Right renal cortex interstitium (tissue), 3 donors: ENCODE results near the gene GREM2. TPM values are rescaled to one million over a fixed set of nuclear protein-coding genes. Genes with fewer than 3 reads are reported as not detected.

Experiments used
- DNase-seq, 3 donors: peaks; one replicate each; pipeline ENCODE4 v3.0.0-alpha.2; 2013; ENCODE audit warnings: low read depth in 3 of 3, low spot score in 2 of 3
- polyA plus RNA-seq, 3 donors: library from polyadenylated mRNA; unstranded; fragments of 120-200 nt; gene quantifications; one replicate each; pipeline ENCODE4 v1.2.1, GENCODE V29; 2013; ENCODE audit not compliant: insufficient read length in 3 of 3

The GREM2 gene
- polyA plus RNA-seq, 3 donors: 0.37 to 0.95 (median 0.83) TPM

DNA sequence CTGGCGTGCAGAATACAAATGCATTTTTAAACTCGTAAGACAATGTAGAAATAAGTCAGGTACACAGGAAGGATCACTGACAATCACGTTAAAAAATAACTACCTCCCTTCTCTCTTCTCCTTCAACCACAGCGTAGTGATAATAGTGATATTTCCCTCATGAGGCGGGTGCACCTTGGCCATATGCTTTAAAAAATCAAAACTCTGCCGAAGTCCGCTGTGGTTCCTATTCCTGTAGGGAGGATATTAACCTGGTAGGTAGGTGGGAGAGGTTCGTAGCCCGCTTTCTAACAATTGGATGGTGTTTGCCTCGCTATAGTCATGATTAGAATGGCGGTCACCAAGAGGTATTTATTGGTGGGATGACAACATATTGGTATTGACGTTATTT is 732 bp downstream of the GREM2 start:
- no peak for DNase-seq

GRCh38 chr1:240610636-240611035 is 1.3 kb downstream of the GREM2 start:
- DNase-seq: no peak

GRCh38 chr1:240609527-240610060 is 2.4 kb downstream of the GREM2 start:
- DNase-seq: no peak

DNA sequence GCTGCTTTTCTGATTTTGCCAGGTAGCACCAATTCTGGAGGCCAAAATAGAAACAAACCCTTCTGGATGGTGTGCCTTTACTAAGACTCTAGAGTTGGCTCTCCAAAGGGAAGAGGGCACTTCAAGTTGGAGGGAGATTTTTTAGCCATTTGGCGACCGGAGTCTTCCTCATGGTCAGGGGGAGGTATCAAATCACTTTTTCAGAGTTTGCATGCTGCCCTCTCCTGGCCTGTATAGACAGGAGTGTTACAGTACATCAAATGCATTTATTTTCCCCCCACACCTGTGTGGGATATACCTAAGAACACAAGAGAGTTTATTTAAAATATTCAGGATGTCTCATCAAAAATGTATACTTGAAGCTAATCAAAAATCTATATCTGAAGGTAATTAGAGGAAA is 3.2 kb downstream of the GREM2 start:
- DNase-seq: no peak

DNA sequence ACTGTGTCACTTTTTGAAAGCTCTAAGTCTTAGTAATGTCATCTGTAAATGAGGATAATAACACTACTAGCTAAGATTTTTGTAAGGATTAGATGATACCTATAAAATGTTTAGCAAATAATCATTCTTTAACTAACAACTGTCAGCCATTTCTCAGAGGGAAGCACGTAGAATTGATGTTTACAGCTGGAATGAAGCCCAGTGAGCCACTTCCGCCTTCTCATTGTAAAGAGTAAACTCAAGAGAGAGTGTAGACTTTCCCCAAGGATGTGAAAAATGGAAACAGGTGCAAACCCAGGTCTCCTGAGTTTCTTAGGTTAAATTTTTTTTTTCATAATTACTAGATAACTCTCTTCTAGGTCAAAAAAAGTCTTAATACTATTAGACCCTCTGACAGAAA is 4.9 kb downstream of the GREM2 start:
- no peak for DNase-seq

DNA sequence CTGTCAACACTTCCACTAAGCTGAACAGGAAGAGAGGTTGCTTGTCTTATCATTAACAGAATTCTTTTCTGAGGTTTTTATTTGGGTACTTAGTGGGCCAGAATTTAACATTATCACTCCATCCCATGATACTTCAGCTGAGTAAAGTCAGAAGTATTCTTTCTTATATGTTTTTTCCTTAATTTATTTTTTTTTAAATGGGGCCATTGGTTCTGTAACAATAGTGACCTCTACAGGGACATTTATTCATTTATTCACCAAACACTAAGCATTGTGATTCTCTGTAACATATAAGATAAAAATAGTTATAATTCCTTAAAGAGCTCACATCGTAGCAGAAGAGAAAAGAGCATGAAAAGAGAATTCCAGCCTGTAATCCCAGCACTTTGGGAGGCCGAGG is 9.8 kb downstream of the GREM2 start:
- no peak for DNase-seq

DNA sequence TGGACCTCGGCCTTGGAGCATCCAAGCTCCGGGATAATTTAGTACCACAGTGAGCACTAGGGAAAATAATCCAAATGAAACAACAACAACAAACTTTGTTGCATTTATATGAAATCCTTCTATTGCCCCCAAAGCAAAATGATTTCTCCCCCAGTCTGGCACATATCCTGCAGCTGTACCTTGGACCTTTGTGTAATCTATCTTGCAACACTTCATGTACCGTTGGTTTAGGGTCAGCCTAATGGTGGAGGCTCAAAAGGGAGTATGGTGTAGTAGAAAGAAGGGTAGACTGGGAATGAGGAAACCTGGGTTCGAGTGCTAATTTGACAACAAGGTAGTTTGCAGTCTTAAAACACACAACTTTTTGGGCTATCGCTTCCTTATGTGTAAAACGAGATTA is 12.1 kb downstream of the GREM2 start:
- DNase-seq: no peak

DNA sequence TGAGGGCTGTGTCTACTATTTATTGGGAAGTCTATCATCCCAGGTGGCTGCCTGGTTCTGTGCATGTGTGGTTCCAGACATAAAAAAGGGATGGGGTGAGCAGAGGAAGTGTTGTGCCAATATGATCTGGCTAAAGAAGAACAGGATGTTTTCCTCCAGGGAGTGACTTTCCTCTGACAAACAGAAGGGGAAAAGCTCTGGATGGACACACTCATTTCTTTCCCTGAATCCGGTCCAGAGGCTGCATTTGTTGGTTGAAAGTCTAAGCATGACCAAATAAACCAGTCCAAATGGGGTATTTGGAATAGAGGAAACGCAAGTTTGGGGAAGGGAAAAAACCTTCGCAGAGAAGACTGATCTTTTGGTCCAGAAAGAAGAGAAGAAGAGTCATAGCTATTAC is 12.7 kb downstream of the GREM2 start:
- no peak for DNase-seq

GRCh38 chr1:240598216-240599001 is 13.5 kb downstream of the GREM2 start:
- DNase-seq: no peak

DNA sequence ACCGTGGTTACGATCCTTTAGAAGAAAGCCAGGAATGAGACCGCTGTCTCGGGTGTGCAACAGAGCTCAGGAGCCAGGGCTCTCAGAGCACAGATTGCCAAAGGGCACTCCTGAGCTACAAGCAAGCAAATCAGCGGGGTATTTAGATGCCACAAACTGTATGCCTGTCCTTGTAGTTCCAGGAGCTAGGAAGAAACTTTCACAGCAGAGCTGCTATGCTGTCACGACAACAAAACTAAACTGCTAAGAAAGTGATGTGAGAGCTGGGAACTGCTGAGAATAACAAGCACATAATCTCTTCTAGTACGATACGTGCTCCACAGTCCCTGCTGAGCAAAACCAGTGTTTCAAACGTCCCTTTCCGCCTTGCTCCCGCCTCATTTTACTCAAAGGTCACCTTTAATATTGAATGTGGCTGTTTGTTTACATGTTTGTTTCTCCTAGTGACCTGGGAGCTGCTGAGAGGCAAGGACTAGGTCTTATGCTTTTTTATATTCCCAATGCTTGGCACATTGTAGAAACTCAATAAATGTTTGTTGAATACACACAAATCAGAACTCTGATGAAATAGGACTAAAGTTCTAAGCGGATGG is 14.7 kb downstream of the GREM2 start:
- DNase-seq: no peak

DNA sequence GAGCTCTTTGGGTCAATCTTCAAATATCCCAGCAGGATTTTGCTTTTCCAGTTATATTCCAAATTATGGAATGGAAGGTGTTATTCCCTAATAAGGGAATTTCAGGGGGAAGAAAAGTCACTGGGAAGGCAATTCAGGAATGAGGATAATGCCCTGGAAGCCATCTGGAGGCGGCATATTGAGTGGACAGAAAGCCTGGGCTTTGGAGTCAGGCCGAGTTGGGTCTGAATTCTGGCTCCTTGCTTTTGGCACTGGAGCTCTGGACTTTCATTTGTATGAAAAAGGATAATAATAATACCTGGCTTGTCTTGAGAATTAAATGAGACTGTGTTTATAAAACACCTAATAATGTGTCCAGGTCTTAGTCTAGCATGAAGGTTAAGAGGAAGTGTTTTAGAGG is 16.5 kb downstream of the GREM2 start:
- DNase-seq: no peak

DNA sequence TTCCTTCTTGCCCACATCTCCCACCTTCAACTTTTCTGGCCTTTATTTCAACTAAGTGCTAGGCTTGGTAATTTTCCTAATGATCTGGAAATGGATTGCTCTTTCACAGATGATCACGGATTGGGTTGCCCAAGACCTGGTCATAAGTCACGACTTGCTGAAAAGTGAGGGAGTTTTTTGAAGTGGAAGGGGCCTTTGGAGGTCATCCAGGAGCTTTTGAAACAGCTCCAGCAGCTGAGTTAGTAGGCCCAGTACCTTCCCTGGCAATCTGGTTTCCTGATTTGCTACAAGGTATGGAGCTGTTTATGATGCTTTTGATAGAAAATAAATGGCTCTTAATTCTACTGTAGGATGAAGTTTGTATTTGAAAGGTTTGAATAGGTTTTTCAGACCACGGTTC is 20.4 kb downstream of the GREM2 start:
- no peak for DNase-seq

DNA sequence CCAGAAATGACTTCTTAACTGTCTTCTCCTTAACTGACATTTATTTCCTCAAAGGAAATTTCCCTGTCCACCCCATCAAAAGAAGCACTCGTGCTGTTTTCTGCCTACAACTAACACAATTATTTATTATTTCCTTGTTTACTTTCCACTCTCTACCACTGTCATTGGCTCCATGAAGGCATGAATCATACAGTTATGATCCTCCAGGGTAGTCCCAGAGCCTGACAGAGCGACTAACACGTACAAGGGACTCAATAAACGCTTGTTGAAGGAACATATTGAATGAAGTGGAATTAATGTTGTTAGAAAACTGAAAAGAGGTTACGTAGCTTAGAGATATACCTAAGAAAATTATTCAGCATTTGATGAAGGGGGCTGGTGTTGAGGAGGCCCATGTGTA is 20.9 kb downstream of the GREM2 start:
- no peak for DNase-seq

DNA sequence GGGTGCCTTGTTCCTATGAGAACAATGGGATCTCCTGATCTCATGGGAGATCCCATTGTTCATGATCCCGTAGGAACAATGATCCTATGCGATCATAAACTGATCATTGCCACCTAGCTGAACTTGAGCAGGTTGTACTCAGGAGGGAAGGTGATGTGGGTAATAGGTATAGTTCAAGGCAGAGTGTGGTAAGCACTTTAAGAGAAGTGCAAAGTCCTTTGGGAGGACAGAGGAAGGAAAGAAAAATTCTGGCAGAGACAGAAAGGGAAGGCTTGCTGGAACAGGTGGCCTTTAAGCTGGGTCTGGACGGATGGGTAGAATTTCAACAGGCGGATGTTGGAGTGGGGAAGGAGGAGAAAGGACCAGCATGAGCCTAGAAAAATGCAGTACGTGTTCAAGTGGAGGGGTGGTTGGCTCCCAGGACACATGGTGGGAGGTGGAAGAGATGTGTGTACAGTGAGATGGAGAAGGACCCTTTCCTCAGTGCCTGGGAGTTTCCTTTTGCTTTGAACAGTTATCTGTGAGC is 22.3 kb downstream of the GREM2 start:
- DNase-seq: no peak

GRCh38 chr1:240586006-240586405 is 25.9 kb downstream of the GREM2 start:
- no peak for DNase-seq

- no peak for DNase-seq
Measured at GRCh38 chr1:240582953-240583352, 29.0 kb downstream of the GREM2 start.

DNA sequence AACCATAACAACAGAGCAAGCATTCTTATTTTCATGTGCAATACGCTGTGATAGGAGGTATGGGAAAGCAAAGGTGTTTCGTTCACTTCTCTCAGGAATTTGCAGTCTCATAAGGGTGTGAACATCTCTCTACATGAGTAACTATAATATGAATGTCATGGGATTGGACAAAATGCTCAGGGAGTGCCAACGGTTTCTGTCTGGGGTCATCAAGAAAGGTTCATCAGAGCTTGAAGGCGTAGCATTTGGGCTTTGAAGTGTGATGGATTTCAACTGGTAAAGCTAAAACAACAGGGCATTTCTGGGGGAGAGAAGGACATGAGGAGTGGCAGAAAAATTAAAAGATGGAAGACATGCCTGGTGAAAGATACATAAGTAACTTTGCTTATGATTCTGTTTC is 32.4 kb downstream of the GREM2 start:
- no peak for DNase-seq

DNA sequence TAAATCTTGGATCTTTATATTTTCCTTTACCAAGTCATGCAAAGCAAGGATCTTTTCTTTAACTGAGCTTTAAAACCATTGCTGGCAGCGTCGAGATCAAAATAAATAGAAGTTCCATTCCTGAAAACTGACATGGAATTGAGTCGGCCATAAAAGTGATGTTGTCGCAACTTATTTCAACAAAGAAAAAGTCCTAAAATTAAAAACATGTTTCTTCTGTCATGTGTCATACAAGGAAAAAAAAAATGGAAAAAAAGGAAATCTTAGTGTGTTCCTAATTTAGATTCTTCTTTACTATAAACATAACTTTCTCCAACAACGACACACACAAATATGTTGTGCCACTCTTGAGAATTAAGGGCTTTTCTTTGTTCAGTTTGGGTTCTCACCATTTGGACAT is 34.9 kb downstream of the GREM2 start:
- no peak for DNase-seq

- DNase-seq: no peak
Measured at GRCh38 chr1:240575981-240576662, 35.8 kb downstream of the GREM2 start.

DNA sequence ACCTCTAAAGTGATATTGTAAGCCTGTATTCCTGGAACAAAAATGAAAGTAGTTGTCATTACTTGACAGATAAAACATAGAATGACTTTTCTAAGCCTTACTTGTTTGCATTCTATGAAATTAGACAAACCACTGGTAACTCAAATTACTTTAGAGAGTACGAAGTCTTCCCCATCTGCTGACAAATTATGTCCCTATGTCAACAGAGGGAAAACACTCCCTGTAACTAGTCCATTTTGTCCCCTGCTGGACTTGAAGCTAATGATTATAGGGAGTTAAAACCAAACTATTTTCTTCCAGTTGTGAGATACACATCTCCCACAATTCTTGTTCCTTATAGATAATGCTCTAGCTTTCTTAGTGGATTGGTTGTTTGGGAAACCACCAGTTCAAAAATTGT is 39.6 kb downstream of the GREM2 start:
- DNase-seq: no peak

DNA sequence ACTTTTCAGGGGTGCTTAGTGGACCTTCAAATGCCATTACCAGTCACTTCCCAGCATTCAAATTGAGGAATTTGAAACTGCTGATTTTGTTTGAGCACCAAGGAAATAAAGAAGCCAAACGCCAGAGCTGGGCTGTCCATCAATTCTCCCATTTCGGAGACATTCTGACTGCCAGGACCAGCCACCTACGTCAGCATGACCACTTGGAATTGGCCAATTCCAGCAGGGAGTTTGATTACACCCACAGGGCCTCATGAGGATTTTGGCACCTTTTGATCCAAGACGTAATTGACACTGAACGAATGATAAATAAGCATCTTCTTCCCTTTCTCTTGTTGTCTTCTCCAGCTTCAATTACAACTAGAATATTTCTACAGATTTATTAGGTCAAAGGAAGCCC is 40.2 kb downstream of the GREM2 start:
- DNase-seq: no peak

DNA sequence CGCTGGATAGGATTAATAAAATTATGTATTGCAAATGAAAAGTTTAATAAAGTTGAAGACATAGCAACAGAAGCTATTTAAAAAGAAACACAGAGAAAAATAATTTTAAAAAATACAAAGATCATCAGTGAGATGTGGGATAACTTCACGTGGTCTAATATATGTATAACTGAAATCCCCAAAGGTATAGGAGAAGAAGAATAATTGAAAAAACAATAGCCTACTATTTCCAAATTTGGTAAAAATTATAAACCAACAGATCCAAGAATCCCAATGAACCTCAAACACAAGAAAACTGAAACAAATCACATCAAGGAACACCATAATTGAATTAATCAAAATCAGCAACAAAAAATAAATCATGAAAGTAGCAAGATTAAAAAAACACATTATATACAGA is 44.9 kb downstream of the GREM2 start:
- no peak for DNase-seq
